ENCODE data around the gene MTARC2.

GRCh38 chr1:220824031-220824989 lies 76.2 kb downstream of the MTARC2 start:
- TF ChIP-seq CTCF (conservative IDR thresholded peaks at IDR 0.05 in 1 of 2, IDR thresholded peaks at IDR 0.05 in 1 of 2; ENCODE audit: low read depth in 1 of 2, low read length in 2 of 2): no peak
- TF ChIP-seq EZH2 (IDR thresholded peaks at IDR 0.05; ENCODE audit: low read length, missing control alignments): no peak
